Retinal pigment epithelial cell (primary cell): ENCODE measurements around the gene PDE4B.

ENCODE experiments used
- DNase-seq: peaks from one replicate; pipeline ENCODE4 v3.0.0-alpha.2; 2010; ENCODE audit warnings: low read depth
- H3K4me3 ChIP-seq: 2 replicates; pipeline ENCODE4 v1.5.1; 2011; ENCODE audit warnings: mild to moderate bottlenecking, low read length, control low read depth, moderate library complexity
- TF ChIP-seq, protein P1 (sequence below): conservative IDR thresholded peaks from 2 replicates; pipeline ENCODE4 v1.5.1; 2011; ENCODE audit warnings: low read depth, low read length, control low read depth, inconsistent platforms

PDE4B gene

DNA sequence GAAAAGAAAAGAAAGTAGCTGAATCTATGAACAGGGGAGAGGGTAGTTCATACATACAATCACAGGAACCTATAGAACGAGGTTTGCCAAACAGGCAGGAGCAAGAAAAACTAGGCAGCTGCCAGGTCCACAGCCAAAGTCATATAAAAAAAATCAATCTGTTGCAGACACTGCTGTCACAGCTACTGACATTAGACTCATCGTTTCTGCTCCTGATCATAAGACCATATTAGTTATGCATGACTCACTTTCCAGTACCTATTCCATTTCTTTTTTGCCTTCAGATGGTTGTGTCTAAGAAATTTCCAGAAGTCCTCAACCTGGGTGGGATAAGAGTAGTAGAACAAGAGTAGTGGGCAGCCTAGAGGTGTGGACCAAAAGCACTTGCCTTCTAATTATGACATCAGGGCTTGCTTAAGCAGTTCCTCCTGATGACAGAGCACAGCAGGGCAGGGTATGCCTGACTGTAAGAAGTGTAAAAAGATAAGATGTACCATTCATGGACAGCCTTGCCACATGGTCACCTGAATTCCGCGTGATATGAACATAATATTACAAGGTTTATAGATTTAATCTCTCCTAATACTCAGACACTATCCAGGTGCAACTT, 418.0 kb downstream of the PDE4B start:
- TF ChIP-seq, protein P1, sequence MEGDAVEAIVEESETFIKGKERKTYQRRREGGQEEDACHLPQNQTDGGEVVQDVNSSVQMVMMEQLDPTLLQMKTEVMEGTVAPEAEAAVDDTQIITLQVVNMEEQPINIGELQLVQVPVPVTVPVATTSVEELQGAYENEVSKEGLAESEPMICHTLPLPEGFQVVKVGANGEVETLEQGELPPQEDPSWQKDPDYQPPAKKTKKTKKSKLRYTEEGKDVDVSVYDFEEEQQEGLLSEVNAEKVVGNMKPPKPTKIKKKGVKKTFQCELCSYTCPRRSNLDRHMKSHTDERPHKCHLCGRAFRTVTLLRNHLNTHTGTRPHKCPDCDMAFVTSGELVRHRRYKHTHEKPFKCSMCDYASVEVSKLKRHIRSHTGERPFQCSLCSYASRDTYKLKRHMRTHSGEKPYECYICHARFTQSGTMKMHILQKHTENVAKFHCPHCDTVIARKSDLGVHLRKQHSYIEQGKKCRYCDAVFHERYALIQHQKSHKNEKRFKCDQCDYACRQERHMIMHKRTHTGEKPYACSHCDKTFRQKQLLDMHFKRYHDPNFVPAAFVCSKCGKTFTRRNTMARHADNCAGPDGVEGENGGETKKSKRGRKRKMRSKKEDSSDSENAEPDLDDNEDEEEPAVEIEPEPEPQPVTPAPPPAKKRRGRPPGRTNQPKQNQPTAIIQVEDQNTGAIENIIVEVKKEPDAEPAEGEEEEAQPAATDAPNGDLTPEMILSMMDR: no peak
- DNase-seq: no peak

GRCh38 chr1:66211521-66211920, 418.8 kb downstream of the PDE4B start:
- TF ChIP-seq, protein P1: no peak
- no peak overlapping the region for H3K4me3 ChIP-seq
- DNase-seq: peak; percentile 97

More for the DNA sequence above, 418.0 kb downstream of the PDE4B start:
- H3K4me3 ChIP-seq: no peak overlapping the region

GRCh38 chr1:66213491-66213890, 420.8 kb downstream of the PDE4B start:
- DNase-seq: no peak
- no peak overlapping the region for H3K4me3 ChIP-seq
- TF ChIP-seq, protein P1: no peak

DNA sequence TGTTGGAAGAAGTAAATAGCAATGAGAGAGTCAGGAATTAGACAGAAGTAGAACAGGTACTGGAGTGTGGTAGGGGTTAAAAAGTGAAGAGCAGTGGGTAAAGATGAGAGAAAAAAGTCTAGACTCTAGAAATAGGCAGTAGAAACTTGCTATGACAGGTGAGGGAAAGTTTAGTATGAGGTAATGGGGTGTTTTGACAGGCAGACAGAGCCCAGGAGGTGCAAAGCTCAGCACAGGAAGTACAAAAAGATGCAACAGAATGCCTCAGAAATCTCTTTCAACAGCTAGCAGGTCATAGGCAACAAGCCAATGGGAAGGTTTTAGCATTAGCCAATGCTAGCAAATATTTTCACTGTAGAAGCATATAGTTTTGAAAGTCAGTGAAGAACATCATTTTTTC, 422.2 kb downstream of the PDE4B start:
- TF ChIP-seq, protein P1: no peak
- no peak for DNase-seq
- H3K4me3 ChIP-seq: no peak overlapping the region

DNA sequence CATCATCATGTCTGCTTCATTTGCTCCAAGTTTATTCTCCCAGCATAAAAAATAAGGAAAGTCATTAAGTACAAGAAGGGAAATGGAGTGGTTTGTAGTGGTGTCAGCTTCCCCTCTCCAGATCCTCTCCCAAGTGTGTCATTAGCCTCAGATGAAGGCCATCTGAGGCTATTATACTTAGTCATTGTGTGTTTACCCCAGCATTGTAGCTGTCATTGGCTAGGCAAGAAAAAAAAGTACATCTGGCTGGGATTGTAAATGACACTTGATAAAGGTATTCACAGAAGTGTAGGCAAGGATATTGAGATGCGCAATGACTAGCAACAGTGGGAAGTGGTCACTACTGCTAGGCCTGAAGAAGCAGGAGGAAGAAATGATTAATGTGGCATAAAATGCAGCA, 424.3 kb downstream of the PDE4B start:
- DNase-seq: no peak
- TF ChIP-seq, protein P1: no peak
- no peak overlapping the region for H3K4me3 ChIP-seq

GRCh38 chr1:66217561-66217960, 424.9 kb downstream of the PDE4B start:
- no peak overlapping the region for H3K4me3 ChIP-seq
- DNase-seq: no peak
- TF ChIP-seq, protein P1: no peak

DNA sequence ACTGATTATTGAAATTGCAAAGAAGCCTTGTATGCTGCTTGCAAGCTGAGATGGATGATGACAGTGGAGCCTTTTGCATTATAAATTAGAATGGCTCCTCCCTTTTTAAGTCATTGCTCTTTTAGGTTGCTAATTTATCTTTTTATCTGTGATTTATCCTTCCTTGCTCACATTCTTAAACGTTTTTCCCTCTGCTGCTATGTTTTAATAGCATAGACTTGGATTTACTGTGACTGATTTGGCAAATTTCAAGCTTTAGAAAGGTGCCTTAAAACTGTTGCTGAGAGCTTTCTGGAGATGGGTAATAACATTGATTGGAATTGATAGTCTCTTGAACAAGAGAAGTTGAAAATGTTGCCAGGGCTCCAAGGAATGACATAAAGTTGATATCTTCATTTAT, 427.8 kb downstream of the PDE4B start:
- no peak overlapping the region for H3K4me3 ChIP-seq
- no peak for DNase-seq
- TF ChIP-seq, protein P1: no peak
